GM19328 (cell line): ENCODE measurements around the gene ZSWIM2.
"Not testable (repeated sequence)": the region's sequence is repeated elsewhere in the genome, so short reads cannot be mapped to it uniquely, and the experiment has no call there.

Source experiments
- ATAC-seq: cut with Tn5 transposase; IDR thresholded peaks from one replicate; pipeline ENCODE4 v1.9.1; 2021; ENCODE audit warnings: mild to moderate bottlenecking, moderate library complexity; ENCODE audit not compliant: unreplicated experiment

The ZSWIM2 gene, protein sequence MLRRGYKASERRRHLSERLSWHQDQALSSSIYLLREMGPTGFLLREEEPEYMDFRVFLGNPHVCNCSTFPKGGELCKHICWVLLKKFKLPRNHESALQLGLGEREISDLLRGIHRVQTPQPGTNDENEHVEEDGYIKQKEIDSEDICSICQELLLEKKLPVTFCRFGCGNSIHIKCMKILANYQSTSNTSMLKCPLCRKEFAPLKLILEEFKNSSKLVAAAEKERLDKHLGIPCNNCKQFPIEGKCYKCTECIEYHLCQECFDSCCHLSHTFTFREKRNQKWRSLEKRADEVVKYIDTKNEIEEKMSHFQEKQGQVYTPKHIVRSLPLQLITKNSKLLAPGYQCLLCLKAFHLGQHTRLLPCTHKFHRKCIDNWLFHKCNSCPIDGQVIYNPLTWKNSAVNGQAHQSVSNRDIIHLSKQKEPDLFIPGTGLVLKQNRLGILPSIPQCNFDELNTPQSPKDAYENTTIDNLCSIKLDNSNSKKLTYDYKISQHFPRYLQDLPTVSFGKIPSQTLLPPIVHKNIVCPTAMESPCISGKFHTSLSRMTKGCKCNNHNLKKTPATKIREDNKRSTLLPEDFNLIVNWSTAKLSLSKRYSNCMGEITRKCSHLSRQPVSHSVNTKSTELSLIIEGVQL

DNA sequence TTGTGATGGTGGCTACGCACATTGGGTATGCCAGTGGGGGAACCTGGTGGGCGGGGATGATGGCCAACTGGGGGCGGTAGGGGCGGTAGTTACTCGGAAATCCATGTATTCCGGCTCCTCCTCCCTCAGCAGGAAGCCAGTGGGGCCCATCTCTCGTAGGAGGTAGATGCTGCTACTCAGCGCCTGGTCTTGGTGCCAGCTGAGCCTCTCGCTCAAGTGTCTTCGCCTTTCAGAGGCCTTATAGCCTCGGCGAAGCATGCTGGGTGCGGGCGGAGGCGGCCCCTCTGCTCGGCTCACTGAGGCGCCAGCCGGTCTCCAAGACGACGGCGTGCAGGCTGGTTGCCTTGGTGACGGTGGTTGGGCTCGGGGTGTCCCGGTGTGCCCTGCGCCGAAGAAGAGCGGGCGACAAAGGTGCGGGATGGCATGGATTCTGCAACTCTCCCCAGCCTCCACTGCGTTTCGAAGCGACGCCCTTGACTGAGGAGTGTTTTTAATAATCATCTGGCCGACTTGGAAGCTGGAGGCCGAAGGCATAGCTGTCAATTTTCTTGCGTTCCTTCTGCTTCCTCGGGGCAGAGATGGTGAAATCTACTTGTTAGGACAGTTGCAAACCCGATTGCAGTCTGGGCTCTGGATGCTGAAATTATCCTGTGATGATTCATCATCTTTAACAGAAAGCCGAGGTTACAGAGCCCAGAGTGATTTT is at the start of gene ZSWIM2:
Gene ZSWIM2 (minus strand): TSS at position 298 of the 706 bp plus-strand sequence. CDS start 40 bp downstream, at position 258.
- peak; percentile 92 for ATAC-seq

DNA sequence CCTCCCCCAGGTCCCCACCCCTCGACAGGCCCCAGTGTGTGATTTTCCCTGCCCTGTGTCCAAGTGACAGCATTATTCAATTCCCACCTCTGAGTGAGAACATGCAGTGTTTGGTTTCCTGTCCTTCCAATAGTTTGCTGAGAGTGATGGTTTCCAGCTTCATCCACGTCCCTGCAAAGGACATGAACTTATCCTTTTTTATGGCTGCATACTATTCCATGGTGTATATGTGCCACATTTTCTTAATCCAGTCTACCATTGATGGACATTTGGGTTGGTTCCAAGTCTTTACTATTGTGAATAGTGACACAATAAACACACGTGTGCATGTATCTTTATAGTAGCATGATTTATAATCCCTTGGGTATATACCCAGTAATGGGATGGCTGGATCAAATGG is 47.2 kb upstream of the ZSWIM2 start:
- not testable (repeated sequence) for ATAC-seq

DNA sequence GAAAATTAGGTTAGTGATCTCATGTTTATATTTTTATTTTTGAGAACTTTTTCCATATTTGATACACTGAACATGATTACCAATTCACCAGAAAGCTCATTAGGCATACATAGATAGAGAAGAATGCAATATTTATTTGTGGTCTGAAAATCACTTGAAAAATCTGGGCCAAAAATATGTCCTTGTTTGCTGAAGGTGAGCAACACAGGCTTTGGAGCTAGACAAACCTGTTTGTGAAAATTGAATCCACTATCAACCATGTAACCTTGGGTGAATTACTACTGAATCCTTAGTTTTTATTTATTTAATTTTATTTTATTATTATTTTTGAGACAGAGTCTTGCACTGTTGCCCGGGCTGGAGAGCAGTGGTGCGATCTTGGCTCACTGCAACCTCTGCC is 46.5 kb upstream of the ZSWIM2 start:
- no peak for ATAC-seq

DNA sequence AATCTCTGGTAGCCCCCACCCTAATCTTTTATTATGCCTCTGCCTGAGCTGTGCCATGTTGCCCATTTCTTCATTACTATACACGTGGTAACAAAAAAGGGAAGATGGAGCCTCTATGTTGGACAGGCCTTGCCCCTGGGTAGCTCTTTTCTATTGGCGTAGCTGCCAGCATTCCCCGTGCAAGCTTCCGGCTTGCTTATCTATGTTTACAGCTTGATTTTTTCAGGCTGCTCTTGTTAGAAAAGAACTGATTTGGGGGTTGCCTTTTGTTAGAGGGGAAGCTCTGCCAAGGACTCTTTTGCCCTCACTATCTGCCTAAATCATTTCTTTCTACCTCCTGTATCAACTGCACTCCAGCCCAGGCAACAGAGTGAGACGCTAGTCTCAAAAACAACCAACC is 45.5 kb upstream of the ZSWIM2 start:
- no peak for ATAC-seq

DNA sequence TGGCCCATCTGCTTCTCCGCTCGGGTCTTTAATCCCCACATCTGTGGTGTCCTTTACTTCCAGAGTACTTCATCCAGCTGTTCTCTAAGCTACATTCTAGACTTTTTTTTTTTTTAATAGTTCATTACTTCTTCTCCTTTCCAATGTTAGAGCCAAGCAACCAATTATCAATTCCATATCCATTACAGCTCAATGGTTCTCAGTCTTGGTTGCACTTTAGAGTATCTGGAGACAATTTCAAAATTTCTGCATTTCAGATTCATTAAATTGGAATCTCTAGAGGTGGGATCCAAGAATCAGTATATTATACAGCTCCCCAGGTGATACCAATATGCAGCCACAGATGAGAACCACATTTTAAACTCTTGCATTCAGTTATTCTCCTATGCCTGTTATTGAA is 43.9 kb upstream of the ZSWIM2 start:
- no peak for ATAC-seq

DNA sequence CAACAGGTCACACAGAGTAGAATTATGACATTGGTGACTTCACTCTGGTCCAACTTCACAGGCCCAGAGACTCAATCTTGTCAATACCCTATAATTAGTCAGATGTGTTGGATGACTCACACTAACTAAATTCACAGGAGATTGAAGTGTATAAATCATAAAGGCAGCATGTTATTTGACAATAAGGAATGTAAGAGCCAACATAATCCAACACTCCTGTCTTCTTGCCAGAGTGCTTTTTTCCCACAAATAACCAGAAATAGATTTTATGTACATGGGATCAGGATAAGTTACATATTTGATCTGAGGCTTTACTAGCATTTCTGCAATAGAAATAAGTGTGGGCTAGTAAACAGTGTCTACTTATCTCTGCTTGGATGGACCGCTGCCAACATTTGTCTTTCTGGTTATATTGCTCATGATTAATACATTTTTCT is 42.2 kb upstream of the ZSWIM2 start:
- no peak for ATAC-seq

DNA sequence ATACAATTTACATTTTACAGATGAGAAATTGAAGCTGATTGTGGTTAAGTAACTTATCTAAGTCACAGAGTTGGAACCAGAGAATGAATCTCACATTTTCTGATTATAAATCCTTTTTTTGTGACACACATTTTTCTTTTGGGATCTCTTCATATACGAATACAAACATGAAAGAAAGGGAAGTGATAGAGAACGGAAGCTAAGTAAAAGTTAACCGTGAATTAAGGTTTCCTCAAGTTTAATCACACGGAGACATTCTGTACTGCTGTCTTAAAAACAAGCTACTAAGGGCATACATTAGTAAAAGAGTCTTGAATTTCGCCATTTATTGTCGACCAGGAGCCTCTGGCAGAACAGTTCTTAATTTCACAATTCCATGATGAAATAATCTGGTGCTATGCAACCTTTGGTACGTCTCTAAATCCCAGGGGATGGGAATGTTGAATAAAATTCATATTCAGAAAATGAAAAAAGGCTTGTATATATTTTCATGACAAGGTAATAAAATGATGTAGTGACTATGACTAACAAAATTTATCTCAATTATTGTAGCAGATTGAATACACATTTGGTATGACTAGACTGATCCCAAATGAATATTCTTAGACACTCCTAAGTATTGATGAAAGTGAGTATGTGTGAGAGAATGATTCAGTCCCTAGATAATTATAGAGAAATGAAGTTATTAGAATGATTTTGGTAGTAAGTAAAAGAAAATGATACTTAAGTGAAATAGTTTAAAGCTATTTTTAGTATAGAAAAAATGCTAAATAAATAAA is 40.3 kb upstream of the ZSWIM2 start:
- no peak for ATAC-seq

DNA sequence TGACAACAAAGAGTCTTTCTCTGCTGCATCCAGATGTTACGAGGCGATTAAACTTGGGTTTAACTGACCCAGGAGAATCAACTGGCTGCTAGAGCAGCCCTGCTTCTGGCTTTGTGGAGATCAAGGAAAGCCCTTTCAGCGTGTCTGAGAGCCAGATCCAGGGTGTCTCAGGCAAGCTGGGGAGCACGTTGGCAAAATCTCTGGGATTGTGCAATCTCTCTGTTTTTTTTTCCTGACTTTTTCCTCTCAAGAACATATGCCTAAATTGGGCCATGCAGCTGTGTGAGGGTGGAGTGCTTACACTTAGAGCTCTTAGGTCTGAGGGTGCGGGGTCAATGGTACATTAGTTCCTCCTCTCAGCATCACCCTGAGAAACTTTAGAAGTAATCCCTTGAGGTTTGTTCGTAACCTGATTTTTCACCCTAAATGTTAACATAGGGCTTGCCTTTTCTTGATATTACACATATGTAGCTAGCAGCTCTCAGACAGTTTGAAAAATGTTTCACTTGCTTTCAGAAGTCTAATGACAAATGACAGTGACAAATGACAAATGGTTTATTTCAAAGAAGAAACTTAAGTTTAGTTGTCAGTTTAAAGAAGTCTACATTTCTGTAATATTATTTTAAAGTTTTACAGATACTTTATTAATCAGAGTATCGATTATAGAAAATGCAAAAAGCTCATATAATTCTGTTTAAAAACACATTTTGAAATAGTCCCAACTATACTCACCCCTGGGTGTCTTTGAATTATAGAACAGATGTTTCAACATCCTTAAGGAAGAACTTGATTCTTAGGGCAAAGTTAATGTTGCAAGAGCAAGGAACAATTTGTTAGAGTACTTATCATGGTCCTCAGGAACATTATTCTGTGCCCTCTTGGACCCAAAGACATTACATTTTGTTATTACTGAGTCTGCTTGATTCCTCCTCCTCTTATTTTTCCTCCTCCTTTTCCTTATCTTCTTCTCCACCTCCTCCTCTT is 38.4 kb upstream of the ZSWIM2 start:
- ATAC-seq = no peak

DNA sequence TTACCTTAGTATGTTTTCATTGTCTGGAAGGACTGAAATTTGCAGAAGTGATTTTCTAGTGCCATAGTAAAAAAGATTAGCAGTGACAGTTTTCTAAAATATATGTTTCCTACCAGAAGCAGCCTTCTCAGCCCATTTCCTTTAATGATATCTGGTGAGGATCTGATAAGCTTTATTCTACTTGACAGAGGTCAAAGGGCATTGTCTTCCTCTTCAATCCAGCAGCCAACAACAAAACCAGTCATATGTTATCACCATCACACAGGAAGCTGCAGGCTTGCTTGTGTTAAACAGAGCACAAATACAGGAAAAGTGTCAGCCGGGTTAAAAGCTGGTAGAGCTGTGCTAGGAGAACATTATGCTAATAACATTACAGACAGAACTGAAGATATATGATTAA is 35.6 kb upstream of the ZSWIM2 start:
- ATAC-seq = no peak

DNA sequence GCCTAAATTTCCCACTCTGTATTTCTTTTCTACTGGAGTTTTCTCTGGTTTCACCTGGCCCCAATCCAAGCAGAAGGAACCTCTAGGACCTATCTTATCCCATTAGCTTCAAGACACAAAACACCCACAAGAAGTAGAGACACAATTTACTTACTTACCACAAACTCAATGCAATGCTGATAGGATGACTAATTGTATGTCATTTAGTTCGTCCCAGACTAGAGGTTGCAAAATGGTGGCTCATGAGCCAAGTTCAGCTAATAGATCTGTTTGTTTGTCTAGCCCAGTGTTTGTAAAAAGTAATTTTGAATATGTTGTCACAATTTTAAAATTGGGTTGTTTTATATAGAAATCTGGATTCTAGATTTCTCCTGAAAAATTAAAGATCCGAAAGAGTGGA is 34.7 kb upstream of the ZSWIM2 start:
- no peak for ATAC-seq

DNA sequence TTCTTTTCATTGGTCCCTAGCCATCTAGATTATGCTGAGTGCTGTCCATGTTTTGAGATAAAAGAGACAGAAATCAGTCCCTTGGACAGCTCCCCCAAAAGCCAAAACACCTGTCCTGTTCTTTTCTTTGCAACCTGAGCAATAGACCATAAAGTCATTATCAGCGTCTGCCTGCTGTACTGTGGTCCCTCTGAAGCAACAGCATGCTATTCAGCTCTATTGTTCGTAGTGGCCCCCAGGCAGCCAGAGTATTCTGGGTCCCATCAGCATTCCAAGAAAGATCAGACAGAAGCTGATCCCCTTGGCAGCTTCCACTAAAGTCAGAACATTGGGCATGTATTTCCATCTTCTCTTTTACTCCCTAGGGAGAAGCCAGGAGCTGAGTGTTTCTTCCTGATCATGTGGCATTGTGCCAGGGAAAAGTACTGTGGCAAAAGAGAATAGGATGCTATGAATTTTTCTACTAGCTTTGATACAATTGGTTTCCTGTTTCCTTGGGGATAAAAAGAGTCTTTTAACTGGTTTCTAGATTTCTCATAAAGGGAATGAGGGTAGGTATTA is 33.6 kb upstream of the ZSWIM2 start:
- no peak for ATAC-seq

DNA sequence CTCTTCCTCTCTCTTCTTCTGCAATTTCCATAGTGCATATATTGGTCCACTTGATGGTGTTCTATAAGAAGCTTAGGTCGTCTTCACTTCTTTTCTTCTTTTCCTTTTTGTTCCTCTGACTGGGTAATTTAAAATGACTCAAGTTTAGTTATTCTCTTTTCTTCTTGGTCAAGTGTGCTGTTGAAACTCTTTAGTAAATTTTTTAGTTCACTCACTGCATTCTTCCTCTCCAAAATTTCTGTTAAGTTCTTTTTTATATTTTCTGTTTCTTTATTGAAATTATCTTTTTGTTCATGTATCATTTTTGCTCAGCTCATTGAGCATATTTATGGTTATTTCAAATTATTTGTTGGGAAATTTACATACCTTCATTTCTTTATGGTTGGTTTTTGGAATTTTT is 32.7 kb upstream of the ZSWIM2 start:
- ATAC-seq = no peak

DNA sequence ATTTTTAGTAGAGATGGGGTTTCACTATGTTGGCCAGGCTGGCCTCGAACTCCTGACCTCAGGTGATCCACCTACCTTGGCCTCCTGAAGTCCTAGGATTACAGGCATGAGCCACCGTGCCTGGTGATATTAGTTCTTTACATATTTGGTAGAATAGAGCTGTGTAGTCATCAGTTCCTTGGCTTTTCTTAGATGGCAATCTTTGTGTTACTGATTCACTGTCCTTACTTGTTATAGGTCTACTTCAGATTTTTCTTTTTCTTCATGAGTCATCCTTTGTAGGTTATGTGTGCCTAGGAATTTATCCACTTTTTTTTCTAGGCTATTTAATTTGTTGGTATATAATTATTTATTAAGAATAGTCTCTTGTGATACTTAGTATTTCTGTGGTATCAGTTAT is 30.3 kb upstream of the ZSWIM2 start:
- no peak for ATAC-seq

DNA sequence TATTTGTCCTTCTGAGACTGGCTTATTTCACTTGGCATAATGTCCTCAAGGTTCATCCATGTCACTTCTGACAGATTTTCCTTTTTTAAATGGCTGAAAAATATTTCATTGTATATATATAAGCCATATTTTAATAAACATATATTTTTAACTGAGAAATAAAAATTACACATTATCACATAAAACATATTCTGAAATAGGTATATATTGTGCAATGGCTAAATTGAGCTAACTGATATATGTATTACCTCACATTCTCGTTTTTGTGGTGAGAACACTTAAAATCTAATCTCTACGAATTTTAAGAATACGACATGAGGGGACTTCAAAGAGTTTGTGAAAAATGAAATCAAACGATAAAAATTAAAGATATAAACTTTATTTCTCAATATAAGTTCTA is 25.7 kb upstream of the ZSWIM2 start:
- ATAC-seq = no peak

DNA sequence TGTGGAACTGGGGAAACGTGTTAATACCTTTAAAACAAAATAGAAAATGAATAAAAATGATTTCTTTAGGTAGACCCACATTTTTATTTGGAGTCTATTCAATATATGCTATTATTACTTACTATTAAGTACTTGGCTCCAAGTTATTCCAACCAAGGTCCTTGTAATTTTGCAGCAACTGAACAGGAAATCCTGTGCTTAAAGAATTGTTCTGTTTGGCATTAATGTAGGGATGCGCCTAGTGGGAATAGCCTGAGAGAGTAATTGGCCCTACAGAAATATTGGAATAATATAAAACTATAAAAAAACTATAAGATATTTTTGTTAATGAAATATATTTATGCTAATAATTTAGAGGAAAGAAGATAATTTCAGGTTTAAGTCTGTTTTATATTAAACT is 22.9 kb upstream of the ZSWIM2 start:
- no peak for ATAC-seq

DNA sequence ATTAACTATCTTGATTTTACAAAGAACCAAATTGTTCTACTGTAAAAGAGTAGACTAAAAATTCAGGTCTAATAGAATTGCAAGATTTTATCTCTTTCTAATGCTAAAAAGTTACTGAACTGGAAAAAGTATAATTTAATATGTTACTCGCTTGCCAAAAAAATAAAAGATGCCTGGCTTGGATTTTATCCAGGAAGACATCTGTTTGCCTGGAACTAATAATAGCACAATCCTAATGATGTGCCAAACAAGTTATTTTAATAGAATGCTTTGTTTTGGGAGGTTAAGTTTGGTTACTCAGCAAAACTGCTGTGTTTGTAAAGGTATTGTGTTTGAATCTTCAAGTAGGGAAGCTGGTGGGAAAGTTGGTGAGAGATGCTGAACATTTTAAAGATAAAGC is 19.4 kb upstream of the ZSWIM2 start:
- ATAC-seq = no peak

DNA sequence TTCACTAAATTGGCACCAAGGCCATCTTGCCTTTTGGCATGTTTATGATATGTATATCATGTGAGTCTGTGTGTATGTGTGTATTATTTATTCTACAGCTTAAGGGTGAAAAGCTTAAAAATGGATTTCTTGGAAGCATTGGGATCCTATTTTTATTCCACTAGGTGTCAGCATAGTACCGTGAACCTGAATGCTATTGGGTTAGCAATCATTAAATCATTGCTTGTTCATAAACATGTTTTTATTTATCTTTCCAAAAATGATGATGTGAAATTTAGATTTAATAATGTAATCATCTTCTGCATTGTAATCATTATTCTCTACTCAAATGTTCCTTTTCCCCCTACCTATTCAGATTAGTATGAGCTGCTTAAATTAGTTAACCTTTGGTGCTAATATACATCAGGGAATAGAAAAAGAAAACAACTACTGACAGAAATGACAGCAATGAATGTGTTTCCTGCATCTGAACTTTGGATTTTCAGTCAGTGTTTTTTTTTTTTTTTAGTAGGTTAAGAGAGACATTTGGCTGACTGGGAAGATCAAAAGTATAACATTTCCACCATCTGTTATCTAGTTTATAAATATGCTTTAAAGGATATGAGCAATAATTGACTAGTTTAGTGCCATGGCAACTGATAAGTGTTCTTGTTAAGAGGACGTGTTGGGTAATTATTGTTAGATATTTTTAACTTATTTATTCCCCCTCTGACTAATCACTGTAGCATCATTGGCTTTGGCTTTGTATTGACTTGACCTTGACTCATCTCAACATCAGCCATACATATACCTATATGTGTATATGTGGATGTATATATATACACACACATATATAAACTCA is 14.1 kb upstream of the ZSWIM2 start:
- no peak for ATAC-seq

DNA sequence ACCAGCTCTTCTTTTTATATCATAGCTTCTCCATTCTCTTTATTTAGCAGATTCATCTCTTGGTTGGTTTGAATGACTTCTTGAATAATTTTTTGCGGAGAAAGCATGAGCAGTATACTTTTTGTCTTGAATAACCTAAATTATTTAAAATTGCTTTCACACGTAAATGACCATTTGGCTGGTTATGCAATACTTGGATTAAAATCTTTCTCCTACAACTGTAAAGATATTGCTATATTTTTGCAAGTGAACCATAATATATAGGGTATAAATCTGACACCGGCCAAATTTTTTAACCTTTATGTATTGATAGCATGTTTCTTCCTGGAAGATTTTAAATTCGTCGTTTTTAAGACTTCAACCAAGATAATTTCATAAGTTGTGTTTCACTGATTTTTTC is 6.2 kb upstream of the ZSWIM2 start:
- no peak for ATAC-seq

DNA sequence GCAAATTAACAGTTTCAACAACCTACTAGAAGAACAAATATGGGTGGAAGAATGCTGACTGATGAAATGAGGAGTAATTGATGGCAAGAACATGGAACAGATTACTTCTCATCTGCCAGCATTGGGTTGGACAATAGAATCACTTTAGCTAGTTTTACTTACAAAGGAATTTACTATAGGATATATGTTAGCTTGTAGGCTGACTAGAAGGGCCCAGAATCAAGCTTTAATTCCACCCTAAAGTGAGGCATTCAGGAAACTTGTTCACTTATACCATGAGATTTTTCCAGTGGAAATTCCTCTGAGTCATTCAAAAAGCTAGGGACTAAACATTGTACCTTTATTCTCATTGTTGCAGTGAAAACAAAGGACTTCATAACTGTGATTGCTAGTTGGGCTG is 5.0 kb upstream of the ZSWIM2 start:
- ATAC-seq = no peak
